ENCODE data around the gene CUBN.

The CUBN gene

DNA sequence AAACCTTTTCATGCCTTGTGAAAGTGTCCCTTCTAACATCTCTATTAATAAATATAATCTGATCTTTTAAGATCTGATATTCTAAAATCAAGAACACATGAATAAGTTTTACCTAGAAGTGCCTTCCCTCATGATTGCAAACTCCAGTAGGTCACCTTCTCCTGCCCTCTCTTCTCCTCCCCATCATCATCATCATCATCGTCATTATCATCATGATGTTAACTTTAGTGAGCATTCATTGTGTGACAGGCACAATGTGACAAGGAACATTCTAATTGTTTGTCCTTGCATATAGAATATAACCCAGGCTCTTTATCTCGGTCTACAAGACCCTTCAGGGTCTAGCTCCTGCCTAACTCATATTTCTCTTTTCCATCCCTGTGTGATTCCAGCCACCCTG is 51.7 kb downstream of the CUBN start:
- no peak for TF ChIP-seq POLR2A (IDR thresholded peaks at IDR 0.05; ENCODE audit: extremely low read depth, insufficient read length)
- no peak for TF ChIP-seq MAX (IDR thresholded peaks at IDR 0.05; ENCODE audit: low read depth, low read length)
- H3K4me3 ChIP-seq (ENCODE audit: low read depth, low read length), result no peak overlapping the region
- no peak for DNase-seq (ENCODE audit: low read depth)

DNA sequence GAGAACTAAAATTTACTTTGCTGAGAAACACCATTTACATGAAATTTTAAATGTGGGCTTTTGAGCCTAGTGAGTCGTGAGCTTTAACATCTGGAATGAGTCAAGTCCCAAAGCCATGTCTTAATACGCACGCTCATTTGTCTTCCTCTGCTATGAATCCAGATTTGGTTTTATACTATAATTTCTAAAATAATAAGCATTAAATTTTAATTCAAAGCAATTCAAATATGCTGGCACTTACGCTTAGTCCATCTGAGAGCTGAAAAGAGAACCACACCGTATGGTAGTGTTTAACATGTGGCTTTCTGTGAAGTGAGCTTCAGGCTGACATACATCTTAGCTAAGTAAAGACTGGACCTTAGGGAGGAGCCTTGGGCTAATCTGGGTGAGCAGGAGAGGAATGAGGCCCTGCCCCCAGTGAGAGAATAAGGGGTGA is 52.2 kb downstream of the CUBN start:
- DNase-seq (ENCODE audit: low read depth), result no peak
- TF ChIP-seq MYC (IDR thresholded peaks at IDR 0.05; ENCODE audit: low read depth, low read length), result no peak
- no peak for TF ChIP-seq POLR2A (IDR thresholded peaks at IDR 0.05; ENCODE audit: extremely low read depth, insufficient read length)
- TF ChIP-seq CTCF (IDR thresholded peaks at IDR 0.05; ENCODE audit: low read depth, low read length), result no peak
- no peak for TF ChIP-seq MAX (IDR thresholded peaks at IDR 0.05; ENCODE audit: low read depth, low read length)
- no peak overlapping the region for H3K4me3 ChIP-seq (ENCODE audit: low read depth, low read length)

DNA sequence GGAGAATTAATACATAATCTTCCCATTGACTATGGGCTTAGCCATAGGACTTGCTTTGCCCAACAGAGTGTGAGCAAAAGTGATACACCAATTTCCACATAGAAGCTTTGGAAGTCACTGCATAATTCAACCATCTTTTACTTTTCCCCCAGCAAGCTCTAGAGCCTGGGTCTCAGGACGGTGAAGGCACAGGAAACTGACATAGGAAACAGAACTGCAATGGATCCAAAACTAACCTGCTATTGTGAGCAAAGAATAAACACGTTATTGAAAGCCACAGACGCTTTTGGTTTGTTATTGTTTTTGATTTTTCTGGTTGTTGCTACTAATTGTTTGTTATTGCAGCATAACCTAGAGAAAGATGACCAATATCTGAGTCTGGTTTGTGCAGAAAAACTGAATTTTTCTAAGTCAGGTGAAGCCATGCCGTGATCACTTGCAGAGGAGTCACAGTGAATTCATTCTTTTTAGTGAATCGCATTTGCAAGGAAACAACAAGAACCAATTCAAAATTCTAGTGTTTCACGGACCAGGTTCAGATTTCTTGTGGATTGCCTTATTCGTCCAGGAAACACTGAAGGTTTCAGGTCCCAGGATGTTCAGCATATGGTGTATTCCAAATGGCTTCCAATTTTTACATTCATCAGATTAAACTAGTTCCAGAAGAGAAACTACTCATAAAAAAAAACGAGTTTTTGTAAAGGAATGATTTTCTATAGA is 52.8 kb downstream of the CUBN start:
- no peak for DNase-seq (ENCODE audit: low read depth)

GRCh38 chr10:17075533-17076359 is 53.9 kb downstream of the CUBN start:
- no peak overlapping the region for H3K4me3 ChIP-seq (ENCODE audit: low read depth, low read length)
- DNase-seq (ENCODE audit: low read depth), result no peak
- TF ChIP-seq CTCF (IDR thresholded peaks at IDR 0.05; ENCODE audit: low read depth, low read length) (no peak), MYC (IDR thresholded peaks at IDR 0.05; ENCODE audit: low read depth, low read length) (no peak), MAX (IDR thresholded peaks at IDR 0.05; ENCODE audit: low read depth, low read length) (no peak), POLR2A (IDR thresholded peaks at IDR 0.05; ENCODE audit: extremely low read depth, insufficient read length) (no peak)

More for the DNA sequence above, 52.8 kb downstream of the CUBN start:
- H3K4me3 ChIP-seq (ENCODE audit: low read depth, low read length), result no peak overlapping the region
- TF ChIP-seq MYC (IDR thresholded peaks at IDR 0.05; ENCODE audit: low read depth, low read length) (no peak), POLR2A (IDR thresholded peaks at IDR 0.05; ENCODE audit: extremely low read depth, insufficient read length) (no peak), CTCF (IDR thresholded peaks at IDR 0.05; ENCODE audit: low read depth, low read length) (no peak), MAX (IDR thresholded peaks at IDR 0.05; ENCODE audit: low read depth, low read length) (no peak)

DNA sequence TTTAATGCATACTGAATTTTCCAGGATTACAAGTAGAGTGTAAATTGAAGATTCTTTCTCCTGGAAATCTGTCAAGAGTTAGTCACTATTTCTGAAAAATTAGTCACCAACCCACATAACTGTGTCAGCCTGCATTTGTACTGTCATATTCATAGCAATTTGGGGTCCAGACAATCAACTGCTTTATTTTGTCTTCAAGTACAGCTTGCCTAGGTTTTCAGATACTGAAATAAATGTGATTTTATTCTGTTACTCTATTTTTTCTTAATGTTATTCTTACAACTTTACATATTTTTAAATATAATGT is 55.1 kb downstream of the CUBN start:
- H3K4me3 ChIP-seq (ENCODE audit: low read depth, low read length), result no peak overlapping the region
- no peak for DNase-seq (ENCODE audit: low read depth)
- no peak for TF ChIP-seq MAX (IDR thresholded peaks at IDR 0.05; ENCODE audit: low read depth, low read length)
- no peak for TF ChIP-seq MYC (IDR thresholded peaks at IDR 0.05; ENCODE audit: low read depth, low read length)
- TF ChIP-seq POLR2A (IDR thresholded peaks at IDR 0.05; ENCODE audit: extremely low read depth, insufficient read length), result no peak
- TF ChIP-seq CTCF (IDR thresholded peaks at IDR 0.05; ENCODE audit: low read depth, low read length), result no peak
